ENCODE measurements around the gene OR10A3. TPM values are rescaled to one million over a fixed set of nuclear protein-coding genes. Genes with fewer than 3 reads are reported as not detected.

OR10A3 gene
- total and polyA plus RNA-seq, 2 experiments from 2014 or later, result 0.14 to 0.52 TPM

DNA sequence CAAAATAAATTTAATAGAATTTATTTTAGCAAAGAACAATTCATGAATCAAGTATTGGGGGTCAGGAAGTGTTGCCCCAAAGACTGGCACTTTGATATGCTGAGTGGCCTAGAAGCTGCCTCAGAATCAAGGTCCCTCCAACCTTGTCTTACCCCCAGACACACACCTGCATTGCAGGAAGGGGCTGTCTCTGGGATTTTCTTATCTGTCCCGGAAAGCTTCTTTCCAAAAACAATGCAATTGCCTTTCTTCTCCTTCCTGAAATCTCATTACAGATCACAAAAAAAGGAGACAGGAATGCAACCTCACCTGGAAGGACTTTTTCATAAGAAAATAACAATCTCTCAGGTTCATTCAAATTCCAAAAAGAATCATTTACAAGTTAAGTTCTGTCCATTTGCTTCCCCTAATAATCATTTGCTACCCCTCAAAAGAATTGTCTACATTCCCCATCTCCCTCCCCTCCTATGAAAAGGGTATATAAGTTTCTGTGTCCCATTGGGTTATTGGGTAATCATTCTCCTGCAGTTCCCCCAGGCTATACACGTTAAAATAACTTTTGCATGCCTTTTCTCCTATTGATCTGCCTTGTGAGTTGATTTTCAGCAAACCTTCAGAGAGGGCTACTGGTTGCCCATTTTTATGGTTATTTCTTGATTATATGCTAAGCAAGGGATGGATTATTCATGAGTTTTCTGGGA lies 31.8 kb downstream of the OR10A3 start:
- H3F3A ChIP-seq (replicated peaks; ENCODE audit: low read depth), result 0 out of 2 replicates have a peak, but pooled peaks cover 4% of the 10 kb centered on the region
- DNase-seq (ENCODE audit: low spot score), result peak; percentile 62
- peak; percentile 13; the same call in 2 of the 3 replicates for ATAC-seq
- no peak overlapping the region for H3K4me3 ChIP-seq
- H3K27ac ChIP-seq (ENCODE audit: low read depth), result peak overlapping the region; percentile 99
- Mint-ChIP-seq H3K4me1 (peaks cover 58% of the 10 kb centered on the region), H3K36me3 (ENCODE audit: low read depth) (no peaks in the 10 kb centered on the region), H3K4me3 (peak overlapping the region; percentile 11; the same call in 1 of the 3 replicates), H3K27ac (peak overlapping the region; percentile 71), H3K9me3 (no peaks in the 10 kb centered on the region), H3K27me3 (ENCODE audit: insufficient read depth, low read depth, poor library complexity) (peaks cover 2% of the 10 kb centered on the region)
- H4K20me1 ChIP-seq (replicated peaks; ENCODE audit: insufficient read depth), result no peaks in the 10 kb centered on the region
- no peak for TF ChIP-seq EZH2phosphoT487 (IDR thresholded peaks at IDR 0.05; ENCODE audit: unreplicated experiment)
- TF ChIP-seq STAT1 (IDR thresholded peaks at IDR 0.05; ENCODE audit: unreplicated experiment), result no peak
- no peak for TF ChIP-seq CREB1 (CRISPR knock-in tag; IDR thresholded peaks at IDR 0.05; ENCODE audit: low read depth)
- TF ChIP-seq JUNB (IDR thresholded peaks at IDR 0.05; ENCODE audit: unreplicated experiment), result no peak
- no peak for TF ChIP-seq ZNF331 (CRISPR knock-in tag; IDR thresholded peaks at IDR 0.05; ENCODE audit: low read depth)
- TF ChIP-seq, protein P1, sequence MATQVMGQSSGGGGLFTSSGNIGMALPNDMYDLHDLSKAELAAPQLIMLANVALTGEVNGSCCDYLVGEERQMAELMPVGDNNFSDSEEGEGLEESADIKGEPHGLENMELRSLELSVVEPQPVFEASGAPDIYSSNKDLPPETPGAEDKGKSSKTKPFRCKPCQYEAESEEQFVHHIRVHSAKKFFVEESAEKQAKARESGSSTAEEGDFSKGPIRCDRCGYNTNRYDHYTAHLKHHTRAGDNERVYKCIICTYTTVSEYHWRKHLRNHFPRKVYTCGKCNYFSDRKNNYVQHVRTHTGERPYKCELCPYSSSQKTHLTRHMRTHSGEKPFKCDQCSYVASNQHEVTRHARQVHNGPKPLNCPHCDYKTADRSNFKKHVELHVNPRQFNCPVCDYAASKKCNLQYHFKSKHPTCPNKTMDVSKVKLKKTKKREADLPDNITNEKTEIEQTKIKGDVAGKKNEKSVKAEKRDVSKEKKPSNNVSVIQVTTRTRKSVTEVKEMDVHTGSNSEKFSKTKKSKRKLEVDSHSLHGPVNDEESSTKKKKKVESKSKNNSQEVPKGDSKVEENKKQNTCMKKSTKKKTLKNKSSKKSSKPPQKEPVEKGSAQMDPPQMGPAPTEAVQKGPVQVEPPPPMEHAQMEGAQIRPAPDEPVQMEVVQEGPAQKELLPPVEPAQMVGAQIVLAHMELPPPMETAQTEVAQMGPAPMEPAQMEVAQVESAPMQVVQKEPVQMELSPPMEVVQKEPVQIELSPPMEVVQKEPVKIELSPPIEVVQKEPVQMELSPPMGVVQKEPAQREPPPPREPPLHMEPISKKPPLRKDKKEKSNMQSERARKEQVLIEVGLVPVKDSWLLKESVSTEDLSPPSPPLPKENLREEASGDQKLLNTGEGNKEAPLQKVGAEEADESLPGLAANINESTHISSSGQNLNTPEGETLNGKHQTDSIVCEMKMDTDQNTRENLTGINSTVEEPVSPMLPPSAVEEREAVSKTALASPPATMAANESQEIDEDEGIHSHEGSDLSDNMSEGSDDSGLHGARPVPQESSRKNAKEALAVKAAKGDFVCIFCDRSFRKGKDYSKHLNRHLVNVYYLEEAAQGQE (IDR thresholded peaks at IDR 0.05; ENCODE audit: unreplicated experiment), result no peak
- TF ChIP-seq ZNF114 (CRISPR knock-in tag; IDR thresholded peaks at IDR 0.05), result no peak
- TF ChIP-seq, protein P2, sequence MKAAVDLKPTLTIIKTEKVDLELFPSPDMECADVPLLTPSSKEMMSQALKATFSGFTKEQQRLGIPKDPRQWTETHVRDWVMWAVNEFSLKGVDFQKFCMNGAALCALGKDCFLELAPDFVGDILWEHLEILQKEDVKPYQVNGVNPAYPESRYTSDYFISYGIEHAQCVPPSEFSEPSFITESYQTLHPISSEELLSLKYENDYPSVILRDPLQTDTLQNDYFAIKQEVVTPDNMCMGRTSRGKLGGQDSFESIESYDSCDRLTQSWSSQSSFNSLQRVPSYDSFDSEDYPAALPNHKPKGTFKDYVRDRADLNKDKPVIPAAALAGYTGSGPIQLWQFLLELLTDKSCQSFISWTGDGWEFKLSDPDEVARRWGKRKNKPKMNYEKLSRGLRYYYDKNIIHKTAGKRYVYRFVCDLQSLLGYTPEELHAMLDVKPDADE (IDR thresholded peaks at IDR 0.05), result 0 out of 2 replicates have a peak, but pooled peaks have one; percentile 31
- TF ChIP-seq, protein P3, sequence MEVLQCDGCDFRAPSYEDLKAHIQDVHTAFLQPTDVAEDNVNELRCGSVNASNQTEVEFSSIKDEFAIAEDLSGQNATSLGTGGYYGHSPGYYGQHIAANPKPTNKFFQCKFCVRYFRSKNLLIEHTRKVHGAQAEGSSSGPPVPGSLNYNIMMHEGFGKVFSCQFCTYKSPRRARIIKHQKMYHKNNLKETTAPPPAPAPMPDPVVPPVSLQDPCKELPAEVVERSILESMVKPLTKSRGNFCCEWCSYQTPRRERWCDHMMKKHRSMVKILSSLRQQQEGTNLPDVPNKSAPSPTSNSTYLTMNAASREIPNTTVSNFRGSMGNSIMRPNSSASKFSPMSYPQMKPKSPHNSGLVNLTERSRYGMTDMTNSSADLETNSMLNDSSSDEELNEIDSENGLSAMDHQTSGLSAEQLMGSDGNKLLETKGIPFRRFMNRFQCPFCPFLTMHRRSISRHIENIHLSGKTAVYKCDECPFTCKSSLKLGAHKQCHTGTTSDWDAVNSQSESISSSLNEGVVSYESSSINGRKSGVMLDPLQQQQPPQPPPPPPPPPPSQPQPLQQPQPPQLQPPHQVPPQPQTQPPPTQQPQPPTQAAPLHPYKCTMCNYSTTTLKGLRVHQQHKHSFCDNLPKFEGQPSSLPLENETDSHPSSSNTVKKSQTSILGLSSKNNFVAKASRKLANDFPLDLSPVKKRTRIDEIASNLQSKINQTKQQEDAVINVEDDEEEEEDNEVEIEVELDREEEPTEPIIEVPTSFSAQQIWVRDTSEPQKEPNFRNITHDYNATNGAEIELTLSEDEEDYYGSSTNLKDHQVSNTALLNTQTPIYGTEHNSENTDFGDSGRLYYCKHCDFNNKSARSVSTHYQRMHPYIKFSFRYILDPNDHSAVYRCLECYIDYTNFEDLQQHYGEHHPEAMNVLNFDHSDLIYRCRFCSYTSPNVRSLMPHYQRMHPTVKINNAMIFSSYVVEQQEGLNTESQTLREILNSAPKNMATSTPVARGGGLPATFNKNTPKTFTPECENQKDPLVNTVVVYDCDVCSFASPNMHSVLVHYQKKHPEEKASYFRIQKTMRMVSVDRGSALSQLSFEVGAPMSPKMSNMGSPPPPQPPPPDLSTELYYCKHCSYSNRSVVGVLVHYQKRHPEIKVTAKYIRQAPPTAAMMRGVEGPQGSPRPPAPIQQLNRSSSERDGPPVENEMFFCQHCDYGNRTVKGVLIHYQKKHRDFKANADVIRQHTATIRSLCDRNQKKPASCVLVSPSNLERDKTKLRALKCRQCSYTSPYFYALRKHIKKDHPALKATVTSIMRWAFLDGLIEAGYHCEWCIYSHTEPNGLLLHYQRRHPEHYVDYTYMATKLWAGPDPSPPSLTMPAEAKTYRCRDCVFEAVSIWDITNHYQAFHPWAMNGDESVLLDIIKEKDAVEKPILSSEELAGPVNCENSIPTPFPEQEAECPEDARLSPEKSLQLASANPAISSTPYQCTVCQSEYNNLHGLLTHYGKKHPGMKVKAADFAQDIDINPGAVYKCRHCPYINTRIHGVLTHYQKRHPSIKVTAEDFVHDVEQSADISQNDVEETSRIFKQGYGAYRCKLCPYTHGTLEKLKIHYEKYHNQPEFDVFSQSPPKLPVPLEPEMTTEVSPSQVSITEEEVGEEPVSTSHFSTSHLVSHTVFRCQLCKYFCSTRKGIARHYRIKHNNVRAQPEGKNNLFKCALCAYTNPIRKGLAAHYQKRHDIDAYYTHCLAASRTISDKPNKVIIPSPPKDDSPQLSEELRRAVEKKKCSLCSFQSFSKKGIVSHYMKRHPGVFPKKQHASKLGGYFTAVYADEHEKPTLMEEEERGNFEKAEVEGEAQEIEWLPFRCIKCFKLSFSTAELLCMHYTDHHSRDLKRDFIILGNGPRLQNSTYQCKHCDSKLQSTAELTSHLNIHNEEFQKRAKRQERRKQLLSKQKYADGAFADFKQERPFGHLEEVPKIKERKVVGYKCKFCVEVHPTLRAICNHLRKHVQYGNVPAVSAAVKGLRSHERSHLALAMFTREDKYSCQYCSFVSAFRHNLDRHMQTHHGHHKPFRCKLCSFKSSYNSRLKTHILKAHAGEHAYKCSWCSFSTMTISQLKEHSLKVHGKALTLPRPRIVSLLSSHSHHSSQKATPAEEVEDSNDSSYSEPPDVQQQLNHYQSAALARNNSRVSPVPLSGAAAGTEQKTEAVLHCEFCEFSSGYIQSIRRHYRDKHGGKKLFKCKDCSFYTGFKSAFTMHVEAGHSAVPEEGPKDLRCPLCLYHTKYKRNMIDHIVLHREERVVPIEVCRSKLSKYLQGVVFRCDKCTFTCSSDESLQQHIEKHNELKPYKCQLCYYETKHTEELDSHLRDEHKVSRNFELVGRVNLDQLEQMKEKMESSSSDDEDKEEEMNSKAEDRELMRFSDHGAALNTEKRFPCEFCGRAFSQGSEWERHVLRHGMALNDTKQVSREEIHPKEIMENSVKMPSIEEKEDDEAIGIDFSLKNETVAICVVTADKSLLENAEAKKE (CRISPR knock-in tag; IDR thresholded peaks at IDR 0.05), result no peak
- TF ChIP-seq, protein P4, sequence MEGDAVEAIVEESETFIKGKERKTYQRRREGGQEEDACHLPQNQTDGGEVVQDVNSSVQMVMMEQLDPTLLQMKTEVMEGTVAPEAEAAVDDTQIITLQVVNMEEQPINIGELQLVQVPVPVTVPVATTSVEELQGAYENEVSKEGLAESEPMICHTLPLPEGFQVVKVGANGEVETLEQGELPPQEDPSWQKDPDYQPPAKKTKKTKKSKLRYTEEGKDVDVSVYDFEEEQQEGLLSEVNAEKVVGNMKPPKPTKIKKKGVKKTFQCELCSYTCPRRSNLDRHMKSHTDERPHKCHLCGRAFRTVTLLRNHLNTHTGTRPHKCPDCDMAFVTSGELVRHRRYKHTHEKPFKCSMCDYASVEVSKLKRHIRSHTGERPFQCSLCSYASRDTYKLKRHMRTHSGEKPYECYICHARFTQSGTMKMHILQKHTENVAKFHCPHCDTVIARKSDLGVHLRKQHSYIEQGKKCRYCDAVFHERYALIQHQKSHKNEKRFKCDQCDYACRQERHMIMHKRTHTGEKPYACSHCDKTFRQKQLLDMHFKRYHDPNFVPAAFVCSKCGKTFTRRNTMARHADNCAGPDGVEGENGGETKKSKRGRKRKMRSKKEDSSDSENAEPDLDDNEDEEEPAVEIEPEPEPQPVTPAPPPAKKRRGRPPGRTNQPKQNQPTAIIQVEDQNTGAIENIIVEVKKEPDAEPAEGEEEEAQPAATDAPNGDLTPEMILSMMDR (conservative IDR thresholded peaks at IDR 0.05; ENCODE audit: low read depth in 2 of 2), result no peak
- TF ChIP-seq POLR2AphosphoS5 (IDR thresholded peaks at IDR 0.05; ENCODE audit: low read depth), result 0 out of 2 replicates have a peak, but pooled peaks have one; percentile 10
- TF ChIP-seq NANOG (IDR thresholded peaks at IDR 0.05; ENCODE audit: borderline replicate concordance), result peak; percentile 87
- TF ChIP-seq EZH2 (IDR thresholded peaks at IDR 0.05; ENCODE audit: low read depth, unreplicated experiment), result no peak
- H3K79me2 ChIP-seq (replicated peaks; ENCODE audit: insufficient read depth), result 0 out of 2 replicates have a peak, but pooled peaks cover under 1% of the 10 kb centered on the region
- H3K4me2 ChIP-seq, result peak overlapping the region; percentile 13; the same call in 1 of the 2 replicates
- peaks cover 55% of the 10 kb centered on the region for H3K4me1 ChIP-seq (ENCODE audit: insufficient read depth)
- no peak overlapping the region for H2AFZ ChIP-seq
- H3K36me3 ChIP-seq (ENCODE audit: insufficient read depth), result no peaks in the 10 kb centered on the region
- H3K27me3 ChIP-seq (ENCODE audit: insufficient read depth), result no peaks in the 10 kb centered on the region
- no peaks in the 10 kb centered on the region for H3K9me2 ChIP-seq (ENCODE audit: insufficient read depth)
